CD4-positive, alpha-beta T cell treated with Interleukin-6 for 4 hours (primary cell): ENCODE measurements around the gene JAG2.

Experiments
- DNase-seq: peaks from one replicate; pipeline ENCODE4 v3.0.0-alpha.2; 2020; ENCODE audit warnings: mixed read lengths

Gene JAG2

DNA sequence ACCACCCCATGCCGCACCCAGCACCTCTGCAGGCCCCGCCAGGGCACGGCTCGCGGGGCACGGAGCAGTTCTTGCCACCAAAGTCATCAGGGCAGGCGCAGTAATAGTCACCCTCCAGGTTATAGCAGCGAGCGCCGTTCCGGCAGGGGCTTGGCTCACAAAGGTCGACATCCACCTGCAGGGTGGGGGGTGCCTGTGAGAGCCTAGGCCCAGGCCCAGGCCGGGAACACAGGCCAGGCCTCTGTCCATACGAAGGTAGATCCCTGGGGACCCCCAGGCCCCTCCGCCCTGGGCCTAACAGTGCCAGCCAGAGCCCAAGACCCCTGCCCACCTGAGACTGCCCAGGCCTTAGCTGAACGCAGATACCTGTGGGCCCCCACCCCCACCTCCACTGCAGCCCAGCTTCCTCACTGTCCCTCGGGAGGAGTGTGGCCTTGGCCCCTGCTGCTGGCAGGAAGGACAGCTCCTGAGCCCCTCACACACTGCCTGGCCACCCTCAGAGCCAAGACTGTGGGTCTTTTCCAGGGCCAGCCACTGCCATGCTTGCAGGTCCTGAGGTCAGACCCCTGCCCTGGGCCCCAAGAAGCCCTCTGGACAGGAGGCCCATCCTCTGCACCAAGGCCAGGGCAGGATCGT is 19.3 kb downstream of the JAG2 start:
- no peak for DNase-seq

DNA sequence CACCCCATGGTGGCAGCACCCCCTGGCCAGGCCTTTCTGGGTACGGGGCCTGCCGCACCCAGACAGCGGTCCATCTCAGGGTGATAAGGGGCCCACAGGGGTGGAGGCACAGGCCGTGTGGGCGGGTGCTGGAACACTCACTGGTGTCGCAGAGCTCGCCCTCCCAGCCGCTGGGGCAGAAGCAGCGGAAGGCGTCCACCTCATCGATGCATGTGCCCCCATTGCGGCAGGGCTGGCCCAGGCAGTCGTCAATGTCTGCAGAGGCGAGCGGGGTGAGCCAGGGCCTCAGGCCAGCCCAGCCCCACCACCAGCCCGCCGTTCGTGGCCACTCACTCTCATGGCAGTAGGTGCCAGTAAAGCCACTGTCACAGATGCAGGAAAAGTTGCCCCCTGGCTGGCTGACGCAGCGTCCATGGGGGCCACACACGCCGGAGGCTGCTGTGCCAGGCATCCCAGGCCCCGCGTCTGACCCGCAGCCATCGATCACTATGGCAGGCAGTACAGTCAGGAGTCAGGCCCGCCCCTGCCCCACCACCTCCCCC is 19.9 kb downstream of the JAG2 start:
- DNase-seq = no peak

DNA sequence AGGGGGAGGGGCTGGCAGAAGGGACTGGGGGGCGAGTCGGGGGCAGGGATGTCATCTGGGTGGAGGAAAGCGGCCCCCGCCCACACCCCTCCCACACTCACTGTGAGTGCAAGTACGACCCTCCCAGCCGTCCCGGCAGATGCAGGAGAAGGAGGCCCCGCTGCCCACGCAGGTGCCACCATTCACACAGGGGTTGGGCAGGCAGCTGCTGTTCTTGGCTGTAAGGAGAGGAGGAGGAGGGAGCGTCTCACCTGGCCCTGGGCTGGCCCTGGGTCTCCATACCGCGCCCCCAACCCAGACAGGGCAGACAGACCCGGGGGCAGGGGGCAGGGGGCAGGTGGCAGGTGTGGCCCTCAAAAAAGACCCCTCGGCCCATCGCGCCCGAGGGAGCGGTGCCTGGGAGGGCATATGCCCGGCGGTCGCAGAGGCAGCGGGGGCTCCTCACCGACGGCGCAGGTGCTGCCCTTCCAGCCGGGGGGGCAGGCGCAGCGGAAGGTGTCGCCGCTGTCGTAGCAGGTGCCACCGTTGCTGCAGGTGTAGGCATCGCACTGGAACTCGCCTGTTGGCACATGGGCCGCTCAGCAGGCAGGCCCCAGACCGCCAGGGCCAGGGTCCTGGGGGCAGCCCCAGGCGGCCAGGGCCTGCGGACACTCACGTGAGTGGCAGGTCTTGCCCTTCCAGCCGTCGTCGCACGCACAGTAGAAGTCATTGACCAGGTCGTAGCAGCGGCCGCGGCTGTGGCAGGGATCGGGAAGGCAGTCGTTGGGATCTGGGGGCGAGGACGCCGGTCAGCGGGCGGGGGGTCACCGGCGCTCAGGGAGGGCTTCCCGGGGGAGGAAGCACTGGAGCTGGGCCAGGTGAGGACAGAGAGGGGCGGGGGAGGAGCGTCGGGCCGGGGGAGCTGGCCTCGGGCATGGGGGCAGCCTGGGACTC is 20.6 kb downstream of the JAG2 start:
- no peak for DNase-seq

DNA sequence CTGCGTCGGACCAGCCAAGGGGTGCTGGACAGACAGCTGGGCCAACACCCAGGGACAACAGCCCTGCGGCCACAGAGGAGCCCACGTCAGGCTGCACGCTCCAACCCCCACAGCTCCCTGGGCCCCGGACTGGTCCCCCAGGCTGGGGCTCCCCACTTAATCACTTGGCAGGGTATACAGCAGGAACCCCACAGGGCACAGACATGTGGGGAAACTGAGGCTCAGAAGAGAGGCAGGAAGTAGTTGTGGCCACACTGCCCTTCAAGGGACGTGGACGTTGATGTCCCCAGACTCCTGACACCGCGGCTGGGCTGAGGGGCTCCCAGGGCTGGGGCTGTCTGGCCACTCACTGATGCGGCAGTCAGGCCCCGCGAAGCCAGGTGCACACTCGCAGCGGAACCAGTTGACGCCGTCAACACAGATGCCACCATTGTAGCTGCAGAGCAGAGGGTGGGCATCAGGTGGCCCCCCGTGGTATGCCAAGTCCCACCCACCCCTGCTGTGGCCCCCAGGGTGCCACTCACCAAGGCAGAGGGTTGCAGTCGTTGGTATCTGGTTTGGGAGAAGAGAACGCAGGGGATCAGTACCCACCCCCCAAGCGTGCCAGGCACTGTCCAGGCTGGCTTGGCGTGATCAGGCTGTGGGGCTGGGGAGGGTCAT is 21.5 kb downstream of the JAG2 start:
- no peak for DNase-seq

- no peak for DNase-seq
Measured at GRCh38 chr14:105146181-105146975, 22.2 kb downstream of the JAG2 start.

GRCh38 chr14:105145381-105146180 is 23.0 kb downstream of the JAG2 start:
- DNase-seq = no peak

DNA sequence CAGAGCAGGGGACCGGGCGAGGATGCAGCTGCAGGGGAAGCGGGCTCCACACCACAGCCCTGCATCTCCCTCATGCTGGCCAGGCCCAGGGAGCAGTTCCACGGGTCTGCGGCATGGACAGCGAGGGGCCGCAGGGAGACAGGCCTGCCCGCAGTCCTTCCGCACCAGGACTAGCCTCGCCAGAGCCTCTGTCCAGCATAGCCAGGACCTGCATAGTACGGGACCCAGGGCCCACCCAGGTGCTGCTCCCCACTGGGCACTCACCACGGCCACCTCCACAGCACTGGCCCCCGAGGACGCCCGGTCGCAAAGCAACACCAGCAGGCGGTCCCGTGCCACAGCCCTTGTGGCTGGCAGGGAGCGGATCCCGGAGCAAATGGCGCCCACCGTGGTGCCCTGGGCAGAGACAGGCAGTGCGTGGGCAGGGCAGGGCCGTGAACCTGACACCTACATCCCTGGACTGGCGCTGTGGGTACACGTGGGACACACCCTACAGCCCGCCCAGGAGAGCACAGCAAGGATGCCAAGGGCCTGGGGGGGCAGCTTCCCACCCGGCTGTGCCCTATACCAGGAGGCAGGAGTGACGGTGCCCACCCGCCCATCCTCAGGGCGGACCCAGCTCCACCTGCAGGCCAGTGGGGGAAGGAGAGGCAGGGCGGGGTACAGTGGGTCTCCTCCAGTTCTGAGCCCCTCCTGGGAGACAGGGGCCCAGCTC is 23.8 kb downstream of the JAG2 start:
- DNase-seq = no peak

DNA sequence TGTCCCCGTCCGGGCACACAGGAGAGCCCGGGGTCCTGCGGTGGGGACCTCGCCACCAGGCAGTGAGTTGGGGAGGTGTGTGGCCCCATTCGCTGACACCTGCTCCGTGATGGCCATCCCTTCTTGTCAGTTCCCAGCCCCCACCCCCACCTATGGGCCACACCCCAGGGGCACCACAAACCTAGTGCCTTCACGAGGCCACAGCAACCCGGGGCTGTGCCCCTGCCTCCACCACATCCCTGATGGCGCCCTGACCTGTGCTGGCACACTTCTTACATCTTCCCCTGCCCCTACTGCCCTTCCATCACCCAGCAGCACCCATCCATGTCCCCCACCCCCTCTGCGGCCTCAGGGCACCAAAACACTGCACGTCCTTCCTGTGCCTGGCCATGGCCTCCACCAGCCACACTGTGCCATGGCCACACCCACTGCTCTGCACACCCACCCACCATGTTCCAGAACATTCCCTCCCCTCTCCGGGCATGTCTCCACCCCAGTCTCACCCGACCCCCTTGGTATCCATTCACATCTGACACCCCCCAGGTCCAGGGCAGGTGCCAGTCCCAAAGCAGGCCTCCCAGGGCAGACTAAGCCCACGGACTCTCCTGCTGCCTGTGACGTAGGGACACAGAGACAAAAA is 24.4 kb downstream of the JAG2 start:
- no peak for DNase-seq

GRCh38 chr14:105143451-105144025 is 25.0 kb downstream of the JAG2 start:
- no peak for DNase-seq

GRCh38 chr14:105142651-105143450 is 25.7 kb downstream of the JAG2 start:
- DNase-seq = no peak

GRCh38 chr14:105141486-105142281 is 26.9 kb downstream of the JAG2 start:
- DNase-seq = no peak

DNA sequence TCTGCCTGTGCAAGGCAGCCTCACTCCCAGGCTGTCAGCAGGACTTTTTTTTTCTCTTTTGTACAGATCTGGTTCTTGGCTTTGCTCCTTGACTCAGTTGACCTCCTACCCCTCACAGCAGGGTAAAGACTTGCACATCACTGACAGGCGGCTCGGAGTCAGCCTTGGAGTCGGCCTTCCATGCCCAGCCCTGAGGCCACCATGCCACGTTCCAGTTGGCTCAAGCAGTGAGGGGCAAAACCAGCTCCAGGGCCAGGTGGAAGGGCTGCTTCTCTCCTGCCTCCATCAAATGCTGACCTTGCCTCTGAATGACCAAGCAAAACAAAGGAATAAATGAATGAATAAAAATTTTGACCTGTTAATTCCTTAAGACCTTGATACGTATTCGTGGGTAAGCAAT is 27.6 kb downstream of the JAG2 start:
- DNase-seq = no peak

GRCh38 chr14:105140581-105140980 is 28.0 kb downstream of the JAG2 start:
- DNase-seq = no peak

DNA sequence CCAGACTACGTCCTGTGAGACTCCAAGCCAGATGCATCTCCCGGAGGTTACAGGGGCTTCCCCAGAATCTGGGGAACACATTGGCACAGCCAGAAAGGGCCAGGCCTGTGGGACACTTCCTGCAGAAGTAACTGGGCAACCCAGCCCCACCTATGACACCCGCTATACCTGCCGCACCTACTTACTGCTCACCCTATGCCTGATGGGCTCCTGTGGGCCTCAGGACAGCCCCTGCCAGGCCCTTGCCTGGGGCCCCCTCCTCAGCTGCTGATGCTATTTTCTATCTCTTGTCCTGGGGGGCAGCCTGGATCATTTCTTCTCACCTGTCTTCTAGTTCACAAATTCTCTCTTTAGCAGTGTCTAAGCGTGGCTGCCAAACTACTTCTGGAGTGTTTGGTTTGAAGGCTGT is 28.7 kb downstream of the JAG2 start:
- DNase-seq = no peak

DNA sequence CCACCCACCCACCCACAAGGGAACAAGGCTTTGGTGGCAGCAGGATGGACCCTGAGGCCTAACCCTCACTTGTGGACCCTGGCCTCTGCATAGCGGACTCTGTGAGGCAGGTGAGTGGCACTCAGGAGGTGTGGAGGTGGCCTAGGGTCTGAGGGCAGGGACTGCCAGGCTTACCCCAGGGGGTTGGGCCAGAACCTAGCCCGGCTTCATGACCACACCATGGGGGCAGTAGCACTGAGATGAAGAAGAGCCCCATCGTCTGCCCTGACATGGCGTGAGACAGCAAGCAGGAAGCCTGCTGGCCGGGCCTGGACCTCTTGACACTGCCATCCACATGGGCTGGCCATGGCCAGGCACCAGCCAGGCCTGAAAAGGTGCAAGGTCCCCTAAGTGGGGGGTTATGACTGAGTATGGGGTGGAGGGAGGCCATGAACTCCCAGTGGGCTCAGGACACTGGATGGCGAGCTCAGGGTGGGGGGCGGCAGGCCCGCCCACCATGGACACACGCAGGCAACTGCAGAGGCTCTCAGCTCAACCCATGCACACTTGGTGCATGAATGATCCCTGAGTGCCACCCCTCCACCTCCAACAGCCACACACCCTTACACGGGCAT is 29.3 kb downstream of the JAG2 start:
- no peak for DNase-seq

DNA sequence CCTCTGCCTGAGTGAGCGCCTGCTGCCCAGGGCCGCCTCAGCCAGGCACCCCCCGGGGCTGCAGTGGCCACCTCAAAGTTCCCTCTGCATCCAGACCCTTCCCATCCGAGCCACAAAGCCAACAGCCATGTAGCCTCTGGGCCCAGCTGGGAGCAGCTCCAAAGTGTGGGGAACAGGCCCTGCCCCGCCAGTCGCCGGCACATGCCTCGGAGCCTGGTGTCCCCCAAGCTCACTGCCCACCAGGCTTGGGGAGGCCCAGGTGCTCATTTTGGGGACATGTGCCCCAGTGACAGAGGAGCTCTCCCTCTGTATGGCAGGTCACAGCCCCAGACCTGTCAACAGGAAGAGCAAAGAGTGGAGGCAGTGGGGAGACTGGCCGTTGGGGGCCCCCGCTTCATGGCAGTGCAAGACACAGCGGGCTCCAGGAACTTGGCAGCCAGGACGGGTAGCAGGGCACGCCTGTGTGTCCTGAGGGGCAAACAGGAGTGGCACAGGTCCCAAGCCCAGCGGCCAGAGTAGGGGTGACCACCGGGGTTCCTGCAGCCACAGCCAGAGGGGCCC is 29.9 kb downstream of the JAG2 start:
- DNase-seq = no peak

DNA sequence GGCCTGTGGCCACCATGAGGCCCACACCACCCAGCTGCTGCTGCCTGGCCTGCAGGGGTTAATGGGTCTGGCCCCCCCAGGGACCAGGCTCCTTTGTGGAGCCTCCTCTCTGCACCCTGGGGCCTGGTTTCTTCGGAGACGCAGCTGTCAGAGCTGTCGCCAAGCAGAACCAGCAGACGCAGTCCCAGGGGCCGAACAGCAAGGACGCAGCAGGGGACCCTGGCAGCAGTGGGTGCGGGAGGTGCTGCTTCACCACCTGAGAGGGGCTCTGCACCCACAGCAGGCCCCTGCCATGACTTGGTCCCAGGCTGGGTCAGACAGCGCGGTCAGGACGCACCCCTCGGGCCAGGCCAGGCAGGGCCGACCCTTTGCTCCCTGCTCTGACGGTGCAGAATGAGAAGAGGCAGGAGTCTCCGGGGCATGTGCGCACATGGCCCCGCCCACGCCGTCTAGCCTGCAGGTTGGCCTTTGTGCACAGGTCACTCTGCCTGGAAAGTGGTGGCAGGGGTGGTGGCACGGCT is 30.5 kb downstream of the JAG2 start:
- no peak for DNase-seq
